Endothelial cell of umbilical vein (primary cell): ENCODE measurements around the gene AKNA. TPM values are rescaled to one million over a fixed set of nuclear protein-coding genes. Genes with fewer than 3 reads are reported as not detected.

Experiments
- BruUV-seq: library from RNA; stranded (reverse); fragments of 400-500 nt; replicated peaks from 2 replicates; lab custom pipeline; 2021; lab: Mats Ljungman, UMichigan
- CTCF ChIA-PET: fragments of 300-600, 350-600 bp; sonication (Branson Sonifier 250); formaldehyde crosslinking; loops from one replicate; lab custom pipeline; 2021; ENCODE audit warnings: antibody characterized with exemption, inconsistent platforms; lab: Charles Lee
- POLR2A ChIA-PET: fragments of 300-600, 350-600 bp; sonication (Branson Sonifier 250); formaldehyde crosslinking; loops from one replicate; lab custom pipeline; 2021; ENCODE audit warnings: antibody characterized with exemption, inconsistent platforms; lab: Charles Lee
- DNase-seq: peaks from one replicate; pipeline ENCODE4 v3.0.0-alpha.2; 2011; ENCODE audit warnings: low read depth, low spot score
- FAIRE-seq: peaks from 2 replicates; lab custom pipeline; 2011; peaks lifted over from hg19 to GRCh38; lab: Jason Lieb, UNC
- H2AFZ ChIP-seq: 2 replicates; pipeline ENCODE4 v1.6.0; 2012; ENCODE audit warnings: low read depth, low read length, control low read depth, inconsistent platforms
- H3K27ac ChIP-seq: 2 replicates; pipeline ENCODE4 v1.5.1; 2011; ENCODE audit warnings: low read depth, mild to moderate bottlenecking, control low read depth, low read length, moderate library complexity; ENCODE audit not compliant: insufficient read depth
- H3K27me3 ChIP-seq, 2 experiments: 2 replicates each; pipeline versions ENCODE4 v1.6.0 to v1.6.1; 2011; ENCODE audit warnings: low read length in 2 of 2, mixed read lengths in 1 of 2; ENCODE audit not compliant: control insufficient read depth in 2 of 2, insufficient read depth in 2 of 2
- H3K36me3 ChIP-seq, 2 experiments: 2 replicates in 1 of 2; 3 replicates in 1 of 2; pipeline ENCODE4 v1.5.1; 2011; ENCODE audit warnings: low read length in 2 of 2, mild to moderate bottlenecking in 1 of 2, moderate library complexity in 1 of 2; ENCODE audit not compliant: control insufficient read depth in 2 of 2, insufficient read depth in 2 of 2; ENCODE audit errors: extremely low read depth in 1 of 2
- H3K4me1 ChIP-seq: 3 replicates; pipeline ENCODE4 v1.5.1; 2011; ENCODE audit warnings: mild to moderate bottlenecking, low read length; ENCODE audit not compliant: control insufficient read depth, insufficient read depth; ENCODE audit errors: extremely low read depth
- H3K4me2 ChIP-seq: 2 replicates; pipeline ENCODE4 v1.6.1; 2011; ENCODE audit warnings: low read length, control low read depth, mixed read lengths; ENCODE audit not compliant: insufficient read depth
- H3K4me3 ChIP-seq, 3 experiments: fragments of 200-600 bp in 1 of 3; sonication (generic), shearing (Covaris generic) in 1 of 3; replicated peaks in 1 of 3; 2 replicates each; pipeline ENCODE4 v1.5.1; 2011 to 2016; ENCODE audit warnings: control low read depth in 3 of 3, low read length in 3 of 3, mild to moderate bottlenecking in 2 of 3, inconsistent platforms in 1 of 3, low read depth in 1 of 3, moderate library complexity in 1 of 3; ENCODE audit not compliant: insufficient read depth in 1 of 3
- H3K79me2 ChIP-seq: 2 replicates; pipeline ENCODE4 v1.6.0; 2012; ENCODE audit warnings: low read length, inconsistent platforms; ENCODE audit not compliant: control insufficient read depth, insufficient read depth
- H3K9ac ChIP-seq: replicated peaks from 2 replicates; pipeline ENCODE3; 2011; ENCODE audit warnings: low read length, control low read depth; ENCODE audit not compliant: insufficient read depth; ENCODE audit errors: extremely low read depth
- H3K9me1 ChIP-seq: replicated peaks from 3 replicates; pipeline ENCODE4 v1.6.0; 2011; ENCODE audit warnings: mild to moderate bottlenecking, low read length; ENCODE audit not compliant: control insufficient read depth, insufficient read depth; ENCODE audit errors: extremely low read depth
- H3K9me3 ChIP-seq: replicated peaks from 2 replicates; pipeline ENCODE4 v1.5.1; 2012; ENCODE audit warnings: low read length, inconsistent platforms; ENCODE audit not compliant: control insufficient read depth, insufficient read depth
- H4K20me1 ChIP-seq: replicated peaks from 2 replicates; pipeline ENCODE3; 2011; ENCODE audit warnings: mild to moderate bottlenecking, low read length; ENCODE audit not compliant: control insufficient read depth, insufficient read depth; ENCODE audit errors: extremely low read depth
- EZH2 ChIP-seq: IDR thresholded peaks from 2 replicates; pipeline ENCODE4 v1.6.1; 2012; ENCODE audit warnings: borderline replicate concordance, low read depth, mild to moderate bottlenecking, moderate library complexity, low read length, inconsistent platforms; ENCODE audit not compliant: severe bottlenecking
- FOS ChIP-seq: IDR thresholded peaks from 2 replicates; pipeline ENCODE4 v1.6.1; 2011; ENCODE audit warnings: mild to moderate bottlenecking, low read length, moderate library complexity, borderline replicate concordance; ENCODE audit not compliant: insufficient read depth
- GATA2 ChIP-seq: IDR thresholded peaks from 2 replicates; pipeline ENCODE4 v1.7.0; 2011; ENCODE audit warnings: low read depth, mild to moderate bottlenecking, moderate library complexity, mixed read lengths, low read length; ENCODE audit not compliant: insufficient read length, insufficient read depth
- JUN ChIP-seq: IDR thresholded peaks from 2 replicates; pipeline ENCODE4 v1.6.1; 2011; ENCODE audit warnings: borderline replicate concordance, low read depth; ENCODE audit not compliant: insufficient read length, insufficient read depth
- MAX ChIP-seq: IDR thresholded peaks from 2 replicates; pipeline ENCODE4 v1.6.1; 2011; ENCODE audit not compliant: insufficient read depth, insufficient read length
- MYC ChIP-seq: IDR thresholded peaks from one replicate; pipeline ENCODE4 v1.6.1; 2011; ENCODE audit warnings: mild to moderate bottlenecking, low read depth, low read length
- POLR2A ChIP-seq: IDR thresholded peaks from 2 replicates; pipeline ENCODE4 v1.6.1; 2012; ENCODE audit warnings: low read depth, mild to moderate bottlenecking, control low read depth, low read length
- POLR2AphosphoS5 ChIP-seq: IDR thresholded peaks from 2 replicates; pipeline ENCODE4 v1.6.1; 2012; ENCODE audit warnings: low read depth, mild to moderate bottlenecking, control low read depth, low read length, moderate library complexity; ENCODE audit not compliant: insufficient read depth
- dilution Hi-C: fragments of 300-500 bp; cut with MboI; formaldehyde crosslinking; loops from one replicate; pipeline ENCODE4 v1.15.0; 2019; ENCODE audit warnings: low sequenced_read_pairs; ENCODE audit not compliant: extremely low pct_ligation_motif_present
- intact Hi-C: fragments of 100-400 bp; cut with micrococcal nuclease; formaldehyde crosslinking; loops from one replicate; pipeline ENCODE4 v1.10.0; 2022
- polyA plus RNA-seq, 4 experiments: library from polyadenylated mRNA; depleted of rRNA in 3 of 4; stranded (reverse) in 3 of 4; unstranded in 1 of 4; fragments of >200 nt; gene quantifications; 2 replicates each; pipeline versions ENCODE4 v1.2.1 to v1.2.3, GENCODE V29; 2011 to 2012; ENCODE audit warnings: missing spikeins in 1 of 4
- total RNA-seq: library from RNA; stranded (reverse); gene quantifications from 2 replicates; pipeline ENCODE4 v1.2.3, GENCODE V29; 2021
- TF ChIP-seq, protein P1 (sequence below), 2 donors: IDR thresholded peaks; 1 replicate in 1 of 2; 2 replicates in 1 of 2; pipeline ENCODE4 v1.5.1; 2011; ENCODE audit warnings: low read length in 2 of 2, mild to moderate bottlenecking in 2 of 2, moderate library complexity in 2 of 2, control low read depth in 1 of 2, inconsistent platforms in 1 of 2, low read depth in 1 of 2; ENCODE audit not compliant: insufficient read depth in 1 of 2; ENCODE audit errors: extremely low read depth in 1 of 2

AKNA gene
- total and polyA plus RNA-seq, 2 donors (not counting 3 experiments of a cell fraction or from before 2014, with no cell fraction given), result 11.3 to 22.4 TPM

DNA sequence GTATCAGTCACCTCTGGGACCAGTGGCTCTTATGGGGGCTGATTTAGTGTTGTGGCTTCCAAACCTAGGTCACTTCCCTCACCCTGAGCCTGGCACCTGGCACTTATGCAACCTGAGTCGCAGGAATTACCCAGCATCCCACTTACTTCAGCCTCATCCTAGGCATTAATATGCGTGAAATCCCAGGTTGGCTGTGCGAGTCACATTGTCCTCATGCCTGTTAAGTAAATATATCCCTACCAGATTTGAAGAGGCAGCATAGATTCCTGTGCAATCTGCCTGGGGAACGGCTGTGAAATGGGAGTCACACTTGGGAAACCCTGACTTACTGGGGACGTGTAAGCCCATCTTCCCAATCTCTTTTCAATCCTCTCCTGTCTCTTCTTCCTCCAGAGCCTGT is 42.7 kb upstream of the AKNA start:
- POLR2A ChIA-PET, result no interaction called here
- H3K27me3 ChIP-seq, result peaks cover 3 to 4% of the 10 kb centered on the region in 2 experiments
- no peak overlapping the region for H2AFZ ChIP-seq
- CTCF ChIA-PET, result interaction anchor here (1.3 to 10.9 kb wide), 2 partner anchors 25 to 222 kb away, joined by 7 to 159 read pairs; no protein-coding TSS in a partner anchor
- no peaks in the 10 kb centered on the region for H4K20me1 ChIP-seq
- H3K9ac ChIP-seq, result no peak overlapping the region
- no peak overlapping the region for H3K27ac ChIP-seq
- H3K4me3 ChIP-seq, result no peak overlapping the region
- no peaks in the 10 kb centered on the region for H3K9me3 ChIP-seq
- H3K36me3 ChIP-seq, result no peaks in the 10 kb centered on the region
- no peak for TF ChIP-seq POLR2A
- no peak for TF ChIP-seq JUN
- TF ChIP-seq MAX, result no peak
- no peak for TF ChIP-seq POLR2AphosphoS5
- no peak for TF ChIP-seq GATA2
- no peak for TF ChIP-seq FOS
- no peak for TF ChIP-seq MYC
- no peak for TF ChIP-seq EZH2
- TF ChIP-seq, protein P1, sequence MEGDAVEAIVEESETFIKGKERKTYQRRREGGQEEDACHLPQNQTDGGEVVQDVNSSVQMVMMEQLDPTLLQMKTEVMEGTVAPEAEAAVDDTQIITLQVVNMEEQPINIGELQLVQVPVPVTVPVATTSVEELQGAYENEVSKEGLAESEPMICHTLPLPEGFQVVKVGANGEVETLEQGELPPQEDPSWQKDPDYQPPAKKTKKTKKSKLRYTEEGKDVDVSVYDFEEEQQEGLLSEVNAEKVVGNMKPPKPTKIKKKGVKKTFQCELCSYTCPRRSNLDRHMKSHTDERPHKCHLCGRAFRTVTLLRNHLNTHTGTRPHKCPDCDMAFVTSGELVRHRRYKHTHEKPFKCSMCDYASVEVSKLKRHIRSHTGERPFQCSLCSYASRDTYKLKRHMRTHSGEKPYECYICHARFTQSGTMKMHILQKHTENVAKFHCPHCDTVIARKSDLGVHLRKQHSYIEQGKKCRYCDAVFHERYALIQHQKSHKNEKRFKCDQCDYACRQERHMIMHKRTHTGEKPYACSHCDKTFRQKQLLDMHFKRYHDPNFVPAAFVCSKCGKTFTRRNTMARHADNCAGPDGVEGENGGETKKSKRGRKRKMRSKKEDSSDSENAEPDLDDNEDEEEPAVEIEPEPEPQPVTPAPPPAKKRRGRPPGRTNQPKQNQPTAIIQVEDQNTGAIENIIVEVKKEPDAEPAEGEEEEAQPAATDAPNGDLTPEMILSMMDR (IDR thresholded peaks at IDR 0.05; ENCODE audit: extremely low read depth in 1 of 2, insufficient read depth in 1 of 2, low read depth in 1 of 2, low read length in 2 of 2), result no peak
- no peaks in the 10 kb centered on the region for H3K79me2 ChIP-seq
- FAIRE-seq (no peak), DNase-seq (no peak)
- H3K4me1 ChIP-seq, result no peaks in the 10 kb centered on the region
- H3K4me2 ChIP-seq, result no peak overlapping the region
- no peaks in the 10 kb centered on the region for H3K9me1 ChIP-seq
- intact Hi-C loops (loop anchor here (5.0 kb wide), 1 partner anchor 77 kb away; the partner anchor contains the start of gene WHRN), dilution Hi-C loops (no loop called here)
- no TSS peak for BruUV-seq
